ENCODE data around the gene RPL3.

DNA sequence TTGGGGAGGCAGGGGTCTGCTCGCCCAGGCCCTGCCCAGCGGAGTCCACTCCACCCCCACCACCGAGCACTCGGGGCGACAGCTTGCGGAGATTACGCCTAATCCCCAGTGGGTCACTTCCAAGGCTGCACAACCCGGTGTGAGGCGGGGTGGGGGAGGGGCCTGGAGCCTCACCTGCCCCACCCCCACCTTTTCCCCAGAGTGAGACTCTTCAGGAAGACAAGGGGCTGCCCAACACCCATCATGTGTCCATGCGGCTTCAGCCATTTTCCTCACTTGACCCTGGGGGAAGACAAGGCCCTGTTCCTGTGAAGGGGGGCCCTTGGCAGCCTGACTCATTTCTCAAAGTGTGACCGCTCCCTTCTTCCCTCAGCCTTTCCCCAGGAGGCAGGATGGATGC lies 42.8 kb upstream of the RPL3 start:
- TF ChIP-seq POLR2A (IDR thresholded peaks at IDR 0.05) (no peak), POLR2AphosphoS5 (IDR thresholded peaks at IDR 0.05) (no peak), EP300 (IDR thresholded peaks at IDR 0.05; ENCODE audit: low read depth) (no peak)
- TF ChIP-seq, protein P1, sequence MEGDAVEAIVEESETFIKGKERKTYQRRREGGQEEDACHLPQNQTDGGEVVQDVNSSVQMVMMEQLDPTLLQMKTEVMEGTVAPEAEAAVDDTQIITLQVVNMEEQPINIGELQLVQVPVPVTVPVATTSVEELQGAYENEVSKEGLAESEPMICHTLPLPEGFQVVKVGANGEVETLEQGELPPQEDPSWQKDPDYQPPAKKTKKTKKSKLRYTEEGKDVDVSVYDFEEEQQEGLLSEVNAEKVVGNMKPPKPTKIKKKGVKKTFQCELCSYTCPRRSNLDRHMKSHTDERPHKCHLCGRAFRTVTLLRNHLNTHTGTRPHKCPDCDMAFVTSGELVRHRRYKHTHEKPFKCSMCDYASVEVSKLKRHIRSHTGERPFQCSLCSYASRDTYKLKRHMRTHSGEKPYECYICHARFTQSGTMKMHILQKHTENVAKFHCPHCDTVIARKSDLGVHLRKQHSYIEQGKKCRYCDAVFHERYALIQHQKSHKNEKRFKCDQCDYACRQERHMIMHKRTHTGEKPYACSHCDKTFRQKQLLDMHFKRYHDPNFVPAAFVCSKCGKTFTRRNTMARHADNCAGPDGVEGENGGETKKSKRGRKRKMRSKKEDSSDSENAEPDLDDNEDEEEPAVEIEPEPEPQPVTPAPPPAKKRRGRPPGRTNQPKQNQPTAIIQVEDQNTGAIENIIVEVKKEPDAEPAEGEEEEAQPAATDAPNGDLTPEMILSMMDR (IDR thresholded peaks at IDR 0.05), result no peak

All from transverse colon (tissue), 4 donors.